Measurements from ENCODE around the gene PCYT1A. TPM values are rescaled to one million over a fixed set of nuclear protein-coding genes. Genes with fewer than 3 reads are reported as not detected.
"Not testable (repeated sequence)": the region's sequence is repeated elsewhere in the genome, so short reads cannot be mapped to it uniquely, and the experiment has no call there.

PCYT1A gene
- polyA plus RNA-seq, 1 donor (not counting 4 experiments of a cell fraction or from before 2014, with no cell fraction given): 108 TPM

DNA sequence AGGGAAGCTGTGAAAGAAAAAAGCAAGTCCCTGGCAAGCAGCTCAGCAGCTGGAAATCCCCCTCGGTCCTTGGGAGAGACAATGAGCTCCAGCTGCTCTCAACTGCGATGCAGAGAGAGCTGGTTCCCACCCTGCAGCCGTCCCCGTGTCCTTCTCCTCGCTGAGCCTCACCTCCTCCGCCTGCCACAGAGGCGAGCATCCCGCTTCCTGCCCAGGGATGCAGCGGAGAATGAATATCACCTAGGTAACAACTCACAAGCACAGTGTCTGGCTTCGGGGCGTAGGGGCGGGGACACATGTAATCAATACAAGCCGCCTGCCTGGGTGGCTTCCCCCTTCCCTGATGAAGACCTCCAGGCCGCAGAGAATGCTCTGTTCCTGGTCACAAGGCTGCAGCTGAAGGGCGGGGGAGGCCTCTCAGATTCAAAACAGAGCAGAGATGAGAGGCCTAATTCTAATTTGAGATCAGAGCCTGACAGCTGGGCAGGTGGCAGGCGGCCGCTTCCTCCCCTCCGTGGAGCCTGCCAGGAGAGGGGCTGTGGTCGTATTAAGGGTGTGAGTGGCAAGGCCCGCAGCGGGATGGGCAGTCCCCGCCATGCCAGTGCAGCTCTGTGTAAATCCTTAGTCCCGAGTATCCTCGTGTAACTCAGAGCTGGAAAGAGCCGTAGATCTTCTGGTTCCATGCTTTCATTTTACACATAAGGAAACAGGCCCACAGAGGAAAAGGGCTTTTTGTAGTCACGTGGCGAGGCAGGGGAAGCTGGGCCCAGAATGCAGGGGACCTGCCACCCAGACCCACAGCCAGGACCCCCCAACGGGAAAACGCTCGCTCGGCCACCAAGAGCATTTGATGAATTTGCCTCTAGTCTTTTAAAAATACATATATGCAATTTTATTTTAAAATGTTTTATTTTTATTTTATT is 100.6 kb downstream of the PCYT1A start:
- H3K36me3 ChIP-seq (ENCODE audit: control insufficient read depth in 2 of 2, extremely low read depth in 1 of 2, insufficient read depth in 2 of 2, low read length in 2 of 2): no peaks in the 10 kb centered on the region
- DNase-seq (ENCODE audit: low read depth, low spot score): no peak
- TF ChIP-seq, protein P1, sequence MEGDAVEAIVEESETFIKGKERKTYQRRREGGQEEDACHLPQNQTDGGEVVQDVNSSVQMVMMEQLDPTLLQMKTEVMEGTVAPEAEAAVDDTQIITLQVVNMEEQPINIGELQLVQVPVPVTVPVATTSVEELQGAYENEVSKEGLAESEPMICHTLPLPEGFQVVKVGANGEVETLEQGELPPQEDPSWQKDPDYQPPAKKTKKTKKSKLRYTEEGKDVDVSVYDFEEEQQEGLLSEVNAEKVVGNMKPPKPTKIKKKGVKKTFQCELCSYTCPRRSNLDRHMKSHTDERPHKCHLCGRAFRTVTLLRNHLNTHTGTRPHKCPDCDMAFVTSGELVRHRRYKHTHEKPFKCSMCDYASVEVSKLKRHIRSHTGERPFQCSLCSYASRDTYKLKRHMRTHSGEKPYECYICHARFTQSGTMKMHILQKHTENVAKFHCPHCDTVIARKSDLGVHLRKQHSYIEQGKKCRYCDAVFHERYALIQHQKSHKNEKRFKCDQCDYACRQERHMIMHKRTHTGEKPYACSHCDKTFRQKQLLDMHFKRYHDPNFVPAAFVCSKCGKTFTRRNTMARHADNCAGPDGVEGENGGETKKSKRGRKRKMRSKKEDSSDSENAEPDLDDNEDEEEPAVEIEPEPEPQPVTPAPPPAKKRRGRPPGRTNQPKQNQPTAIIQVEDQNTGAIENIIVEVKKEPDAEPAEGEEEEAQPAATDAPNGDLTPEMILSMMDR (optimal IDR thresholded peaks at IDR 0.05 in 1 of 3, IDR thresholded peaks at IDR 0.05 in 1 of 3, conservative IDR thresholded peaks at IDR 0.05 in 1 of 3; ENCODE audit: extremely low read depth in 1 of 3, insufficient read depth in 2 of 3, low read length in 3 of 3): no peak
- no peak overlapping the region for H3K4me3 ChIP-seq (ENCODE audit: control insufficient read depth in 2 of 3, extremely low read depth in 1 of 3, insufficient read depth in 2 of 3, low read depth in 1 of 3, low read length in 3 of 3)
- no peak overlapping the region for H3K4me2 ChIP-seq (ENCODE audit: control insufficient read depth, extremely low read depth, insufficient read depth, low read depth, low read length)
- no peaks in the 10 kb centered on the region for H3K9me3 ChIP-seq (ENCODE audit: control insufficient read depth, low read depth, low read length)
- no peaks in the 10 kb centered on the region for H4K20me1 ChIP-seq (ENCODE audit: control insufficient read depth, extremely low read depth, insufficient read depth, low read length)
- dilution Hi-C loops (cut with MboI; ENCODE audit: extremely low pct_ligation_motif_present, low sequenced_read_pairs): no loop called here
- no peak for FAIRE-seq
- H3K27me3 ChIP-seq (ENCODE audit: control insufficient read depth, extremely low read depth, insufficient read depth, low read length): no peaks in the 10 kb centered on the region
- no peak overlapping the region for H2AFZ ChIP-seq (ENCODE audit: control insufficient read depth, low read length)
- peaks cover 9% of the 10 kb centered on the region for H3K4me1 ChIP-seq (ENCODE audit: control insufficient read depth, extremely low read depth, insufficient read depth, low read length)
- no peaks in the 10 kb centered on the region for H3K79me2 ChIP-seq (ENCODE audit: control insufficient read depth, insufficient read depth, low read length)
- H3K27ac ChIP-seq (ENCODE audit: control insufficient read depth, insufficient read depth, low read length): no peak overlapping the region
- H3K9me1 ChIP-seq (ENCODE audit: control insufficient read depth, extremely low read depth, insufficient read depth, low read length): no peaks in the 10 kb centered on the region
- H3K9ac ChIP-seq (ENCODE audit: control insufficient read depth, extremely low read depth, insufficient read depth, low read length): no peak overlapping the region

DNA sequence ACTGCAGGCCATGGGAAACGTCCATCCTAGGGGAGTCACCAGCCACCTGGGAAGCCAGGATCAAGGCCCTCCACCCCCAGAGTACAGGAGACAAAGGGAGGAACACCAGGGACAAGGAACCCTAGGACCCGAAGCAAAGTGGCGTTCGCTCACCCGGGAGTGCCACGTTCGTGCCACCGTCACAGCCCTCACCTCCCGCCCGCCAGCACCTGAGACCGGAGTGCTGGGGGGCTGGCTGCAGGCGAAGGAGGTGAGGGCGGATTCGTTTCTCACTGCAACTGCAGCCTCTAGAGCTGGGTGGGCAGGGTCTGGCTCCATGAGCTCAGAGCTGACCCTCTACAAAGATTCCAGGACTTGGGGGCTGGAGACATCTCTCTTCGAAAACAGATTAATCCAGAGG is 102.6 kb downstream of the PCYT1A start:
- no peak for FAIRE-seq
- Histone ChIP-seq H2AFZ (ENCODE audit: control insufficient read depth, low read length) (no peak overlapping the region), H3K4me2 (ENCODE audit: control insufficient read depth, extremely low read depth, insufficient read depth, low read depth, low read length) (no peak overlapping the region), H3K36me3 (ENCODE audit: control insufficient read depth in 2 of 2, extremely low read depth in 1 of 2, insufficient read depth in 2 of 2, low read length in 2 of 2) (no peaks in the 10 kb centered on the region), H4K20me1 (ENCODE audit: control insufficient read depth, extremely low read depth, insufficient read depth, low read length) (no peaks in the 10 kb centered on the region), H3K4me3 (ENCODE audit: control insufficient read depth in 2 of 3, extremely low read depth in 1 of 3, insufficient read depth in 2 of 3, low read depth in 1 of 3, low read length in 3 of 3) (no peak overlapping the region), H3K27ac (ENCODE audit: control insufficient read depth, insufficient read depth, low read length) (no peak overlapping the region), H3K9ac (ENCODE audit: control insufficient read depth, extremely low read depth, insufficient read depth, low read length) (no peak overlapping the region), H3K4me1 (ENCODE audit: control insufficient read depth, extremely low read depth, insufficient read depth, low read length) (peaks cover 11% of the 10 kb centered on the region), H3K9me1 (ENCODE audit: control insufficient read depth, extremely low read depth, insufficient read depth, low read length) (no peaks in the 10 kb centered on the region), H3K9me3 (ENCODE audit: control insufficient read depth, low read depth, low read length) (no peaks in the 10 kb centered on the region), H3K79me2 (ENCODE audit: control insufficient read depth, insufficient read depth, low read length) (no peaks in the 10 kb centered on the region), H3K27me3 (ENCODE audit: control insufficient read depth, extremely low read depth, insufficient read depth, low read length) (no peaks in the 10 kb centered on the region)
- no peak for TF ChIP-seq EZH2 (IDR thresholded peaks at IDR 0.05; ENCODE audit: low read length)
- TF ChIP-seq, protein P1 (optimal IDR thresholded peaks at IDR 0.05 in 1 of 3, IDR thresholded peaks at IDR 0.05 in 1 of 3, conservative IDR thresholded peaks at IDR 0.05 in 1 of 3; ENCODE audit: extremely low read depth in 1 of 3, insufficient read depth in 2 of 3, low read length in 3 of 3): no peak
- no peak for DNase-seq (ENCODE audit: low read depth, low spot score)
- dilution Hi-C loops (cut with MboI; ENCODE audit: extremely low pct_ligation_motif_present, low sequenced_read_pairs): no loop called here

DNA sequence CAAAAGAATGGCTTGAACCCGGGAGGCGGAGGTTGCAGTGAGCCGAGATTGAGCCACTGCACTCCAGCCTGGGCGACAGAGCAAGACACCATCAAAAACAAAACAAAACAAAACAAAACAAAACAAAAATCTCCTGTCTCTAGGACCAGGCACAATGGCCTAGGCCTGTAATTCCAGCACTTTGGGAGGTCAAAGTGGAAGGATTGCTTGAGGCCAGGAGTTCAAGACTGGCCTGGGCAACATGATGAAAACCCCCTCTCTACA is 103.4 kb downstream of the PCYT1A start:
- dilution Hi-C loops (cut with MboI; ENCODE audit: extremely low pct_ligation_motif_present, low sequenced_read_pairs); FAIRE-seq: not testable (repeated sequence)

More for the DNA sequence above, 103.4 kb downstream of the PCYT1A start:
- H3K36me3 ChIP-seq (ENCODE audit: control insufficient read depth in 2 of 2, extremely low read depth in 1 of 2, insufficient read depth in 2 of 2, low read length in 2 of 2); H2AFZ ChIP-seq (ENCODE audit: control insufficient read depth, low read length); DNase-seq (ENCODE audit: low read depth, low spot score); H3K79me2 ChIP-seq (ENCODE audit: control insufficient read depth, insufficient read depth, low read length); H3K4me3 ChIP-seq (ENCODE audit: control insufficient read depth in 2 of 3, extremely low read depth in 1 of 3, insufficient read depth in 2 of 3, low read depth in 1 of 3, low read length in 3 of 3); H4K20me1 ChIP-seq (ENCODE audit: control insufficient read depth, extremely low read depth, insufficient read depth, low read length); H3K27me3 ChIP-seq (ENCODE audit: control insufficient read depth, extremely low read depth, insufficient read depth, low read length); H3K4me2 ChIP-seq (ENCODE audit: control insufficient read depth, extremely low read depth, insufficient read depth, low read depth, low read length); H3K27ac ChIP-seq (ENCODE audit: control insufficient read depth, insufficient read depth, low read length); H3K9me1 ChIP-seq (ENCODE audit: control insufficient read depth, extremely low read depth, insufficient read depth, low read length); H3K9ac ChIP-seq (ENCODE audit: control insufficient read depth, extremely low read depth, insufficient read depth, low read length); H3K9me3 ChIP-seq (ENCODE audit: control insufficient read depth, low read depth, low read length): not testable (repeated sequence)
- H3K4me1 ChIP-seq (ENCODE audit: control insufficient read depth, extremely low read depth, insufficient read depth, low read length): peaks cover 18% of the 10 kb centered on the region

Measured in keratinocyte (primary cell).